Stomach (tissue), 4 donors: ENCODE results near the gene PCDHGA7.

Source experiments
- CTCF ChIP-seq, 7 experiments: fragments of 450-650 bp in 4 of 7; fragments of 200-600 bp in 3 of 7; sonication (generic) in 3 of 7; IDR thresholded peaks; one replicate each; pipeline ENCODE4 v1.5.1; 2016 to 2019; ENCODE audit warnings: antibody characterized with exemption in 7 of 7, control low read depth in 2 of 7, mild to moderate bottlenecking in 1 of 7
- POLR2A ChIP-seq, 4 donors: fragments of 450-650 bp; IDR thresholded peaks; one replicate each; pipeline ENCODE4 v1.6.1; 2016; ENCODE audit warnings: antibody characterized with exemption in 4 of 4, control low read depth in 2 of 4, mild to moderate bottlenecking in 1 of 4, moderate library complexity in 1 of 4
- POLR2AphosphoS5 ChIP-seq, 3 donors: sonication (generic); formaldehyde crosslinking; IDR thresholded peaks; one replicate each; pipeline ENCODE4 v1.6.1; 2016; ENCODE audit warnings: antibody characterized with exemption in 3 of 3

GRCh38 chr5:141419074-141419880 is 36.7 kb downstream of the PCDHGA7 start:
- no peak for TF ChIP-seq CTCF (IDR thresholded peaks at IDR 0.05)
- no peak for TF ChIP-seq POLR2AphosphoS5 (IDR thresholded peaks at IDR 0.05)
- TF ChIP-seq POLR2A (IDR thresholded peaks at IDR 0.05): no peak
